GM19372 (cell line): ENCODE results near the gene CYP2J2.
"Not testable (repeated sequence)": the region's sequence is repeated elsewhere in the genome, so short reads cannot be mapped to it uniquely, and the experiment has no call there.

Source experiments
- ATAC-seq: cut with Tn5 transposase; IDR thresholded peaks from one replicate; pipeline ENCODE4 v1.9.1; 2021; ENCODE audit warnings: mild to moderate bottlenecking, low read depth, moderate library complexity; ENCODE audit not compliant: unreplicated experiment

CYP2J2 gene

DNA sequence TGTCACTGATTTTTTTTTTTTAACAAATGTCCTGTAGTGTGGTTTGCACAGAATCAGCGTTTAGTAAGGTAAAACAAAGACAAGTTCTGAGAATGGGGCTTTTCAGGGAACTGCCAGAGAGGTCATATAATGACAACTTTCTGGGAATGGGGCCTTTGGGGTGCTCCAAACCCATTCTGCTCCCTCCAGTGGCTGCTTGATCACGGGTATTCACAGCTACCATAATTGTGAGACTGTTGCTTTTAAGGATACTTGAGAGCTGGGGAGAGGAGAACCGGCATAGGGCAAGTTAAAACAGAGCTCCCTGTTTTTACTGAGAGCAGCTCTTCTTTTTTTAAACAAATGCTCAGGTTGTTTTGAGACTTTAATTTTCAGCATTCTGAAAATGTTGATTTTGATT, 48.2 kb downstream of the CYP2J2 start:
- no peak for ATAC-seq

DNA sequence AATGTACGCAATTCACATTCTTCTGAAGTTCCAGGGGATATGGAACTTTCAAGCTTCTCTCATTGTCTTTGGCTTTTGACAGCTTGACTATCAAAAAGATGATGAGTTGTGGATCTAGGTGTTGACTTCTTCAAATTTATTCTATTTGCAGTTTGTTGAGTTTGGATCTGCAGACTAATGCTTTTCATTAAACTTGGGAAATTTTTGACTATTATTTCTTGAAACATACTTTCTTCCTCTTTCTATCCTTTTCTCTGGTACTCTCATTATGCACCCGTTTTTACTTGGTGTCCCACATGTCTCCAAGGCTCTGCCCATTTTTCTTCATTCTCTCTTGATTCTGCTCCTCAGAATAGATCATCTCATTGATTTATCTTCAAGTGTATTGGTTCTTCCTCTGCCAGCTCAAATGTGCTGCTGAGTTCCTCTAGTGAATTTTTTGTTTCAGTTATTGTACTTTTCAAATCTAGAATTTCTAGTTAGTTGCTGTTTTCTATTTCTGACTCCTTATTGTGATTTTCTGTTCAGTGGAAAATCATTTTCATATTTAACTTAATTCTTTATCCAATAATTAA, 49.4 kb downstream of the CYP2J2 start:
- ATAC-seq: no peak

DNA sequence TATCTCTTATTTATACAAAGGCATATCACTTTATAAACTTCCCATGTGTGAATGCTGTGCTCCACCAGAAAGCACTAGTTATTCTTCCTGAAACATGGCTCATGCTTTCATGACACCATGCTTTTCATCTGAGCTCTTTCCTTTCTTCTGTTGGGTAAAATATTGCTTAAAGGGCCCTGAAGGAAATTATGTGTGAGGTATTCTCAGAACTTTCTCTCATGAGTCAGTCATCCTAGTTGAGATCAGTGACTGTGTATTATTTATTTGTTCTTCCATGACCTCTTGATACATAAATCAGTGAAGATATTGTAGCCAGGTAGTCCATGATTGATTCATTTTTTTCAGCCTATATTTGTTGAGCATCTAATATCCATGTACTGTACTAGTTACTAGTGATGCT, 54.8 kb downstream of the CYP2J2 start:
- ATAC-seq: no peak

DNA sequence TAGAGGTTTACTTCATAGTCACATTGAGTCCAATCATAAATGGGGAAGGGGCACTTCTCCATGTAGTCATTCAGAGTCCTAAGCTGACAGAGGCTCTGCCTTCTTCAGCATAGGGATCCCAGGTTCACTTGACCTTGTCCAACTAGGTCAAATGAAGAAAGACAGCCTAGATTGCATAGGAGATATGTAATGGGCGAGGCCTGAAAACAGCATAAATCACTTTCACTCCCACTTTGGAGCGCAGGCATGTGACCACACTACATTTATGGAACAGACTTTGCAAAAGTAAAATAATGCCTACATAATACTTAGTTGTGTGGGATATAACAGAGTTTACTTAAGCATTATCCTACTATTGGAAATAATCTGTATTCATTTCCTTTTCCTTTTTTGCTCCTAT, 60.1 kb downstream of the CYP2J2 start:
- no peak for ATAC-seq

DNA sequence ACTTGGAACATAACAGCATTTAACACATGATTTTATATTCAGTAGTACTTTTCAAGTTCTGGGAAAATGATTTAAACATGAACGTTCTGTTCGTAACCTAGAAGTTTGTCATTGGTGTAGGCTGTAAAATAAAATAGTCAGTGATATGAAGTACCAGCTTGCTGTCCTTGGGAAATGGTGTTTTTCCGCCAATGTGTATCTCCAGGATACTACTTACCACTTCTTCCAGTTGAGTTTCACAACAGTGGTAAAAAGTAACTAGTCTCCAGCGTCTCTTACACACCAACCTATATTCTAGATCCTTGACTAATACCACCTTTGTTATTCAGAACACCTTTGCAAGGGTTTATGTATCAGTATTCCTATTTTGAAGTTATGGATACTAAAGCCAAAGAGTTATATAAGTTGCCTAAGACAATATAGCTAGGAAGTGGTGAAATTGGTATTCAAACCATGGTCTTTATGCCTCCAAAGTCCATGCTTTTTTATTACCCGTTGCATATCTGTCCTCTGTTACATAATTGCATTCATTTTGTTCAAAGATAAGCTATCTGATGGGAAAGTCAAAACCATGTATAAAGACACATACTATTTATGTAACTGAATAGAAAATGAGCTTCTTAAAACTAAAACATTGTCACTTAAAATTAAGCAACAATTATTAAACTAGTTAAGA, 68.8 kb downstream of the CYP2J2 start:
- ATAC-seq: no peak

DNA sequence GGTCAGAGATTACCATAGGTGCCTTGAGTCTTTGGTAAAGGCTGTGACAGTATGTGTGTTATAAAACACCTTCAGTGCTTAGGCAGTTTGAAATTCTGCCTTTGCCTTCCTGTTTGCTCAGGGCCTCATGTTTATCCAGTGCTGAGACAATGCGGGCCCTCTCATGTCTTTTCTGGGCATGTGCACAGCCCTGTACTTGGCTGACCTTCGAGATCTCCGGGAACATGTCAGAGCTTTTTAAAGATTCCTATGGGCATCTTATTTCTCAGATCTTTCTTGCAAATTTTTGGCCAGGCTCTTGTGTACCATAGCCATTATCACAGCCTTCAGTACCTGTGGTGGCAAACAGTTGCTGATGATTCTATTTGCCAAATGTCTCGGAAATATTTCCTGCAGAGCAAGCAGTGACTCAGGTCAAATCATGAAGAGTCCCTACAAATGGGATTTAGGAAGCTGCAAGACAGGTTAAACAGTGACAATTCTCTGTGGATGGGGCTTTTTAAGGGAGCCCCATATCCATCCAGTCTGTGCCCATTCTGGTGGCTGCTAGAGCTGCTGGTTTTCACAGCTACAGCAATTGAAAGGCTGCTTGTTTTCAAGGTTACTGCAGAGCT, 69.7 kb downstream of the CYP2J2 start:
- ATAC-seq: no peak

DNA sequence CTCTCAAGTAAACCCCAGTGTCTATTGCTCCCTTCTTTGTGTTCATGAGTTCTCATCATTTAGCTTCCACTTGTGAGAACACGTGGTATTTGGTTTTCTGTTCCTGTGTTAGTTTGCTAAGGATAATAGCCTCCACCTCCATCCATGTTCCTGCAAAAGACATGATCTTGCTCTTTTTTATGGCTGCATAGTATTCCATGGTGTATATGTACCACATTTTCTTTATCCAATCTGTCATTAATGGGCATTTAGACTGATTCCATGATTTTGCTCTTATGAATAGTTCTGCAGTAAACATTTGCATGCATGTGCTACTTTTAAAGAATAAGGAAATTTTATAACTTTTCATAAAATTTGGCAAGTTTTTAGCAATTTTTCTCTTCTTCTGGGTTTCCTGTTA, 71.3 kb downstream of the CYP2J2 start:
- ATAC-seq: not testable (repeated sequence)

DNA sequence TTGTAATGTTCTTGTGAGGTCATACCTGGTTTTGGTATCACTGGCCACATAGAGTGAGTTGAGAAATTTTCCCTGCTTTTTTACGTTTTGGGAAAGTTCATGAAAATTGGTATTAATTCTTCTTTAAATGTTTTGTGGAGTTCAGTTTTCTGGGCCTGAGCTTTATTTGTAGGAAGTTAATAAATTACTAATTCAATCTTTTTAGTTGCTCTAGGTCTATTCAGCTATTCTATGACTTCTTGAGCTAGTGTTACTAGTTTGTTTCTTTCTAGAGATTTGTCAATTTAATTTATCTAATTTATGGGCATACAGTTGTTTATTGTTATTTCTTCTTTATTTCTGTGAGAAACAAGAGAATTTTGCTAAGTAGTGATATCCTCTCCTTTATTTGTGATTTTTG, 74.5 kb downstream of the CYP2J2 start:
- no peak for ATAC-seq

DNA sequence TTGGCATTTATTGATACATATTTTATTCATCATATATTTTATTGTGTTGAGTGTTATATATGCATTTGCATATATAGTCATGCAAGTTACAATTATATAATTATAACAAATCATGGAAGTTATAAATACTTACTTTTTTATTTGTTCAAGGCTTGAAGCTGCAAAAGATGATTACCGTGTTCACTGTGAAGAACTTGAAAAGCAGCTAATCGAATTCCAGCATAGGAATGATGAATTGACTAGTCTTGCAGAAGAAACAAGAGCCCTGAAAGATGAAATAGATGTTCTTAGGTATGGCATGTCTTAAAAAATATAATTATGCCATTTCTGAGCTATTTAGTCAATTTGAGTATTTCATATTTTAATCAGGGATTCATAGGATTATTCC, 79.7 kb downstream of the CYP2J2 start:
- ATAC-seq: no peak

DNA sequence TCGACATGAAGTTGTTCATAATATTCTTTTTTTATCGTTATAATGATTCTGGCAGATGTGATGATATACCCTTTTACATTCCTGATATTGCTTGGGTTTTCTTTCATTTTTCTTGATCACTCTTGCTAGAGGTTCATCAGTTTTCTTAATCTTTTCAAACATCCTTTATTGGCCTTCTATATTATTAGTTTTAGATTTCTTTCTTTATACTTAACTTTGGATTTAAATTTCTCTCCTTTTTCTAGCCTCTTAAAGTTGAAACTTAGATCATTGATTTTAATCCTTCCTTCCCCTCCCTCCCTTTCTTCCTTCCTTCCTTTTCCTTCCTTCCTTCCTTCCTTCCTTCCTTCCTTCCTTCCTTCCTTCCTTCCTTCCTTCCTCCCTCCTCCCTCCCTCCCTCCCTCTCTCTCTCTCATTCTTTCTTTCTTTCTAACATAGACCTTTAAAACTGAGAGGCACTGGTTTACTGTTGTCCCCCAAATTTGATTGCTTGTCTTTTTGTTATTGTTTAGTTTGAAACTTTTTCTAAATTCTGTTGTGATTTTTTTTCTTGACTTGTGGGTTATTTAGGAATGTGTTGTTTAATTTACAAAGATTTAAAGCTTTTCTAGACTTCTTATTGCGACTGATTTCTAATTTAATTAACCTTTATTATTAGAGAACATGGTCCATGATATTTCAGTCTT, 80.2 kb downstream of the CYP2J2 start:
- ATAC-seq: no peak

DNA sequence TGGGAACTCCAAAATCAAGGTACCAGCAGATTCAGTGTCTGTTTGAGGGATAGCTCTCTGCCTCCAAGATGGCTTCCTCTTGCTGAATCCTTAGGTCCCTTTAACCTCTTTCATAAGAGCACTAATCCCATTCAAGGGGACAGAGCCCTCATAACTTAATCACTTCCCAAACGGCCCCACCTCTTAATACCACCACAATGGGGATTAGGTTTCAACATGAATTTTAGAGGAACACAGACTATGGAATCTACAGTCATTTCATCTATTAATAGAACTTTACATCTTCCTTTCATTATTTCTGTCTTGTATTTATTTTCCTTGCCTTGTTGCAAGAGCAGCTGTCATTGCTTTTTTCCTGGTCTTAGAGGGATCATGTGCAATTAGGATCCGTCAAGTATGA, 81.5 kb downstream of the CYP2J2 start:
- no peak for ATAC-seq
